Ovary (tissue), 9 donors: ENCODE measurements around the gene PSRC1. TPM values are rescaled to one million over a fixed set of nuclear protein-coding genes. Genes with fewer than 3 reads are reported as not detected.

Source experiments
- DNase-seq, 5 donors: peaks; one replicate each; pipeline ENCODE4 v3.0.0-alpha.2; 2019 to 2020
- H3K27ac ChIP-seq, 2 donors: fragments of 200-600 bp; one replicate each; pipeline versions ENCODE4 v1.5.1 to v1.8.0; 2019 to 2022
- H3K27me3 ChIP-seq: fragments of 200-600 bp; one replicate; pipeline ENCODE4 v1.8.0; 2022
- H3K36me3 ChIP-seq: fragments of 200-600 bp; sonication (generic); one replicate; pipeline ENCODE4 v1.5.1; 2019
- H3K4me1 ChIP-seq: one replicate; pipeline ENCODE4 v1.8.1; 2013; ENCODE audit warnings: mild to moderate bottlenecking, moderate library complexity; ENCODE audit not compliant: insufficient read depth
- H3K4me3 ChIP-seq: fragments of 200-600 bp; sonication (generic); one replicate; pipeline ENCODE4 v1.5.1; 2017
- H3K9me3 ChIP-seq, 2 donors: fragments of 200-600 bp in 1 of 2; sonication (generic) in 1 of 2; one replicate each; pipeline versions ENCODE4 v1.5.1 to v1.8.1; 2013 to 2019; ENCODE audit warnings: mild to moderate bottlenecking in 1 of 2, moderate library complexity in 1 of 2
- EP300 ChIP-seq: sonication (generic); formaldehyde crosslinking; IDR thresholded peaks from one replicate; pipeline ENCODE4 v1.6.1; 2017; ENCODE audit warnings: antibody characterized with exemption
- POLR2A ChIP-seq: fragments of 450-650 bp; IDR thresholded peaks from one replicate; pipeline ENCODE4 v1.6.1; 2017; ENCODE audit warnings: antibody characterized with exemption, mild to moderate bottlenecking, moderate library complexity
- WGBS, 3 donors: extraction: QIAGEN DNeasy Blood & Tissue Kit in 1 of 3; methylation state at CpG; one replicate each; pipeline versions ENCODE4 v1.1.5 to v1.1.7; 2013 to 2017; 5-methylcytosine and 5-hydroxymethylcytosine counted together
- intact Hi-C, 4 donors: fragments of 100-400 bp; cut with DNase I; formaldehyde crosslinking; loops; one replicate each; pipeline versions ENCODE4 v1.11.0 to v1.15.1; 2022 to 2023
- polyA plus RNA-seq, 2 donors: library from polyadenylated mRNA; stranded (reverse); fragments of 200-250 nt in 1 of 2; fragments of 350-450 nt in 1 of 2; fragmentation: Illumina TruSeq in 1 of 2; extraction: RNeasy Lipid Tissue Mini Kit (QIAGEN cat#74804) in 1 of 2; gene quantifications; one replicate each; pipeline ENCODE4 v1.2.3, GENCODE V29; 2013 to 2014
- total RNA-seq, 7 donors: library from RNA; depleted of rRNA in 2 of 7; stranded (reverse); fragments of >200 nt in 2 of 7; fragmentation: NEBNext Ultra II Directional in 3 of 7; extraction: Animal tissue kit (Norgen Biotek cat#: 25700) in 3 of 7; gene quantifications; one replicate each; pipeline versions ENCODE4 v1.1.0 to v1.2.4, GENCODE V29; 2016 to 2023
- TF ChIP-seq, protein P1 (sequence below), 3 donors: fragments of 450-650 bp in 2 of 3; fragments of 200-600 bp in 1 of 3; IDR thresholded peaks; one replicate each; pipeline versions ENCODE4 v1.5.1 to v1.8.0; 2016 to 2022; ENCODE audit warnings: antibody characterized with exemption in 3 of 3, mild to moderate bottlenecking in 1 of 3
- donor health status: DM: no; HTN: no; CAD: no; lungs with moderate emphysema.
- donor health status: DM: no; HTN: no; CAD: no.
- donor health status: Bipolar disorder and iron deficiency.
- donor health status: DM: yes; HTN: yes; CAD: no.
- donor health status: DM: no; HTN: no; CAD: no.
- donor health status: DM: yes; HTN: yes; CAD: no.

The PSRC1 gene
- total and polyA plus RNA-seq, 9 donors, result 1.0 to 8.1 (median 5.3) TPM

DNA sequence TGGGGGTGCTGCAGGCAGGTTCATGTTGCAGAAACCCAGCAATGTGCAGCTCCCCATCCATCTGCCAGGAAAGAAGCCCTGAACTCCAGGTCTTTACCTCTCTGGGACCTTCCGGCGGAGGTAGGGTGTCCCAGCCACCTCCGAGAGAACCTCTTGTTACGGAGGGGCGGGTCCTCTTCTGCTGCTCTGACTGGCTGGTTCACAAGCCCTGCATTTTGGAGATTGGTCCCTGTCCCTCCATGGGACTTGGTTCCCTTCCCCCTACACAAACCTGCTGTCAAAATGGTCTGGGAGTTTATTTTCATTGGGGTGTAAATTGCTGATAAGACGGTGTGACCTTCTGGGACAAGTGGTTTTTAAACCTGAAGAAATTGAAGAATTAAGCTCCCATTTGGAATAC is 41.6 kb downstream of the PSRC1 start:
- WGBS, 3 donors, result 12 to 29% (median 27%) methylated on average over 6 of the region's 6 CpGs
- TF ChIP-seq EP300 (no peak), POLR2A (no peak)
- TF ChIP-seq, protein P1, sequence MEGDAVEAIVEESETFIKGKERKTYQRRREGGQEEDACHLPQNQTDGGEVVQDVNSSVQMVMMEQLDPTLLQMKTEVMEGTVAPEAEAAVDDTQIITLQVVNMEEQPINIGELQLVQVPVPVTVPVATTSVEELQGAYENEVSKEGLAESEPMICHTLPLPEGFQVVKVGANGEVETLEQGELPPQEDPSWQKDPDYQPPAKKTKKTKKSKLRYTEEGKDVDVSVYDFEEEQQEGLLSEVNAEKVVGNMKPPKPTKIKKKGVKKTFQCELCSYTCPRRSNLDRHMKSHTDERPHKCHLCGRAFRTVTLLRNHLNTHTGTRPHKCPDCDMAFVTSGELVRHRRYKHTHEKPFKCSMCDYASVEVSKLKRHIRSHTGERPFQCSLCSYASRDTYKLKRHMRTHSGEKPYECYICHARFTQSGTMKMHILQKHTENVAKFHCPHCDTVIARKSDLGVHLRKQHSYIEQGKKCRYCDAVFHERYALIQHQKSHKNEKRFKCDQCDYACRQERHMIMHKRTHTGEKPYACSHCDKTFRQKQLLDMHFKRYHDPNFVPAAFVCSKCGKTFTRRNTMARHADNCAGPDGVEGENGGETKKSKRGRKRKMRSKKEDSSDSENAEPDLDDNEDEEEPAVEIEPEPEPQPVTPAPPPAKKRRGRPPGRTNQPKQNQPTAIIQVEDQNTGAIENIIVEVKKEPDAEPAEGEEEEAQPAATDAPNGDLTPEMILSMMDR (IDR thresholded peaks at IDR 0.05), result no peak
- H3K36me3 ChIP-seq, result no peaks in the 10 kb centered on the region
- DNase-seq, result no peak
- H3K27ac ChIP-seq, result no peak overlapping the region
- peaks cover 14% of the 10 kb centered on the region for H3K4me1 ChIP-seq
- intact Hi-C loops, result no loop called here
- H3K27me3 ChIP-seq, result no peaks in the 10 kb centered on the region
- no peak overlapping the region for H3K4me3 ChIP-seq
- no peaks in the 10 kb centered on the region for H3K9me3 ChIP-seq

DNA sequence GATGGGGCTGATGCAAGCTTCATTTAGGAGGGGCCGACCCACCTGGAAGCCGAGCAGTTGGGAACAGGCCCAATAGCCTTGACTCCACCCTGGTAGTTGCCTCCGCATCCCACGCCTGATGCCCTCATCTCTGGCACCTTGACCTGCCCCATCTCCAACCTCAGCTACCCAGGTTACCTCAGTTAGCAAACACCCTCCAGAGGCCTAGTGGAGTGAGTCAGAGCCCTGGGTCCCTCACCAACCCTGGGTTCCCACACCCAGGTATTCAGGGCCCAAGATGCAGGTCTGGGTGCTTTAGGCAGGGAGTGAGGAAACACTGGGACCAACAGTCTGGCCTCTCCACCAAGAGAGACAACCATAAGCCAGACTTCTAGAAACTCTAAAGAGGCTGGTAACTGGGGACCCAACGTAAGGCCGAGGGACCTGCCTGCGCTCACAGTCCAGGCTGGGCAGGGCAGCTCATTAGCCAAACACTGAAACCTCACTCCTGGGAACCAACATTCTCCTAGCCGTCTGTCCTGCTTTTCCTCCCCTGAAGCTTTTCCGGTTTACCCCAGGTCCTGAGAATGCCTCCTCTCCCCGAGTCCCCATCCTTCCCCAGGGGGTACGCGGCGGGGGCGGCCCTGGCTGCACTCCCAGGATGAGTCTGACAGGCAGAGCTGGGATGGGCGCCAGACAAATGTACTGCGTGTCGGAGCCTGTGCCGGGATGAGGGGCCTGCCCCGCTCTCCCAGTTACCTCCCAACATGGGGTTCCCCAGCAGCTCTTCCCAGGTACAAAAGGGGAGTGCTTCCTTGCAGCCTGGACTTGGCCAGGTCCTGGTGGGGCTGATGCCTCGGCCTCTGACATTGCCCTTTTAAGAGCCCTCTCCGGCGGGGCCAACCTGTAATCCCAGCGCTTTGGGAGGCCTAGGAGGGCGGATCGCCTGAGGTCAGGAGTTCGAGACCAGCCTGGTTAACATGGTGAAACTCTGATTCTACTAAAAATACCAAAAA is 42.5 kb downstream of the PSRC1 start:
- peak; percentile 76 to 84 (median 78) for DNase-seq
- Histone ChIP-seq H3K4me1 (peaks cover 14% of the 10 kb centered on the region), H3K27ac (peak overlapping the region in 1 of 2 donors; percentile 26), H3K4me3 (no peak overlapping the region), H3K36me3 (no peaks in the 10 kb centered on the region), H3K9me3 (no peaks in the 10 kb centered on the region), H3K27me3 (no peaks in the 10 kb centered on the region)
- TF ChIP-seq, protein P1 (IDR thresholded peaks at IDR 0.05), result no peak
- no peak for TF ChIP-seq EP300
- TF ChIP-seq POLR2A, result no peak
- intact Hi-C loops, result no loop called here
- WGBS, 3 donors, result 14 to 17% (median 17%) methylated on average over 24 to 26 of the region's 26 CpGs

DNA sequence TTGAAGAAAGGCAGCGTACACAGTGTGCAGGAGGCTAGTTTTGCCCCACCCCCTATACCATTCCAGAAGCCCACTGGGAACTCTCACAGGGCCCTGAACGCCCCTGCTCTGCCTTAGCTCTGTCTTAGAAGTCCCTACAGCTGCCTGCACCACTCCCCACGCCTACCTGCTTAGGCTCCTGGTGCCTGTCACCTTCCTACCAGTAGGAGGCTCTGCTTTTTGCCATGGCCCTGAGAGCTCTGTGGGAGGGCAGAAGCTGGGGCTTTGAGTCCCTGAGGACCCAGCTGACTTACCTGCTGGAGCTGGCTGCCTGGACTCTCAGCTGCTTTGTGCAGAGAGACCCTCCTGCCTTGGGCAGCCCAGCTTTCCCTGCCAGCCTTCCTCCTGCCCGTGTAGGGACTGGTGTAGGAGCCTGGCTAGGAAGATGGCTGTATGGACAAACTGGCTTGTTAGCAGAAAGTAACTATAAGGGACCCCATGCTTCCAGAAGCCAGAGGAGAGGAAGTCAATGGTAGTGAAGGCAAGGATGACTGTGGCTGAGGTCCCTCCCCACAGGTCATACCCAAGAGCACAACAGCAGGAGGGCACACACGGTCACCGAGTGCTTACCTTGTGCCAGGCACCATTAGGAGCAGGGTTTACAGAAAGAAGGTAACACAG is 43.4 kb downstream of the PSRC1 start:
- DNase-seq, result peak in 1 of 5 donors; percentile 25
- TF ChIP-seq POLR2A (no peak), EP300 (no peak)
- TF ChIP-seq, protein P1 (IDR thresholded peaks at IDR 0.05), result no peak
- H3K4me1 ChIP-seq, result peaks cover 14% of the 10 kb centered on the region
- intact Hi-C loops, result no loop called here
- WGBS, 3 donors, result 56 to 68% (median 65%) methylated on average over 6 of the region's 6 CpGs
- H3K27ac ChIP-seq, result no peak overlapping the region
- H3K27me3 ChIP-seq, result no peaks in the 10 kb centered on the region
- no peaks in the 10 kb centered on the region for H3K9me3 ChIP-seq
- H3K4me3 ChIP-seq, result no peak overlapping the region
- H3K36me3 ChIP-seq, result no peaks in the 10 kb centered on the region

DNA sequence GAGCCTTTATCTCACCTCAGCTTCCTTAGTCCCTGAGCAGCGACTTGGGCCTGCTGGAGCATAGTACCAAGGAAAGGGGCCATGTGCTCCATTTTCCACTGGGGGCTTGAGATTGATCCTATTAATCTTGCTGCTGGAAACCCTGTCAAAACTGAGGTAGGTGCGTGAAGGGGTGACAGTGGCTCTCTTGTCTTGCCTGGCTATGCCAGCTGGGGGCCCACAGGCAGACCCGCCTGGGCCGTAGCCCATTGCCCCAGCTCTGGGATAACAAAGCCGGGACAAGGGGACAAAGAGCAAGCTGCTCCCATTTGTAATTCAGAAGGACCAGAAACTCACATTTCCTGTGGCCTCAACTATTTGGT is 43.9 kb downstream of the PSRC1 start:
- 72 to 80% (median 78%) methylated on average over 5 of the region's 5 CpGs for WGBS, 3 donors

More for the DNA sequence above, 43.9 kb downstream of the PSRC1 start:
- TF ChIP-seq POLR2A (no peak), EP300 (no peak)
- H3K4me1 ChIP-seq, result peaks cover 14% of the 10 kb centered on the region
- no peak overlapping the region for H3K27ac ChIP-seq
- no peaks in the 10 kb centered on the region for H3K36me3 ChIP-seq
- H3K27me3 ChIP-seq, result no peaks in the 10 kb centered on the region
- H3K9me3 ChIP-seq, result no peaks in the 10 kb centered on the region
- intact Hi-C loops, result no loop called here
- H3K4me3 ChIP-seq, result no peak overlapping the region
- no peak for DNase-seq
